HL-60 (cell line): ENCODE measurements around the gene MAPK11.

Source experiments
- DNase-seq, 2 experiments: peaks; one replicate each; pipeline ENCODE4 v3.0.0-alpha.2; 2010 to 2020; ENCODE audit warnings: low read depth in 1 of 2, low spot score in 1 of 2
- H3K27ac ChIP-seq: fragments of 250-450 bp; sonication (Bioruptor Pico); replicated peaks from 2 replicates; pipeline ENCODE4 v1.5.1; 2020; ENCODE audit warnings: mild to moderate bottlenecking, moderate library complexity
- H3K27me3 ChIP-seq: fragments of 250-450 bp; sonication (Bioruptor Pico); 2 replicates; pipeline ENCODE4 v1.5.1; 2021; ENCODE audit warnings: mild to moderate bottlenecking, moderate library complexity; ENCODE audit not compliant: insufficient read depth, poor library complexity, severe bottlenecking
- H3K4me3 ChIP-seq: replicated peaks from 2 replicates; pipeline ENCODE4 v1.5.1; 2011; ENCODE audit warnings: mild to moderate bottlenecking, control low read depth, low read length; ENCODE audit not compliant: insufficient read depth
- GABPA ChIP-seq: IDR thresholded peaks from 2 replicates; pipeline ENCODE4 v1.6.1; 2012; ENCODE audit warnings: low read depth
- POLR2AphosphoS5 ChIP-seq: IDR thresholded peaks from 2 replicates; pipeline ENCODE4 v1.6.1; 2012; ENCODE audit warnings: low read depth
- SPI1 ChIP-seq: IDR thresholded peaks from 2 replicates; pipeline ENCODE4 v1.6.1; 2012; ENCODE audit warnings: low read depth, mild to moderate bottlenecking, borderline replicate concordance
- TF ChIP-seq, protein P1 (sequence below): IDR thresholded peaks from 2 replicates; pipeline ENCODE4 v1.6.1; 2012; ENCODE audit warnings: low read depth; ENCODE audit not compliant: insufficient replicate concordance
- TF ChIP-seq, protein P2 (sequence below): IDR thresholded peaks from one replicate; pipeline ENCODE4 v1.5.1; 2011; ENCODE audit warnings: low read length, control low read depth, inconsistent platforms; ENCODE audit not compliant: insufficient read depth

Gene MAPK11

DNA sequence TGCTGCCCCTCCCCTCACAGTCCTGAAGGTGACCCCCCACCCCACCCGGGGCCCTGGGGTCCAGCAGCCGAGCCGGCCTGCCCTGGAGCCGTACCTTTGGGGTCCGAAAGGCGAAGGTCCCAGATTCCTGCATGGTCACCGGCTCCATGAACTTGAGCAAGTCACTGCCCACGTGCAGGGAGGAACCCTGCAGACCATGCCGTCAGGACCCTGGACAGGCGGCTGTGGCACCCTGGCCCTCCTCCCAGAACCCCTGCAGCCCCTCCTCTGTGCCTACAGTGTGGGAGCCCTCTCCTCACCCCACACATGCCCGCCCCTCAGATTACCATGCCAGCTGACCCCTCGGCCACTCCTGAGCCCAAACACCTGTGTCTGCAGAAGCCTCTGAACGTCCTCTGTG lies 14.3 kb upstream of the MAPK11 start:
- H3K4me3 ChIP-seq = no peak overlapping the region
- H3K27ac ChIP-seq = no peak overlapping the region
- DNase-seq = no peak
- H3K27me3 ChIP-seq = no peaks in the 10 kb centered on the region
- TF ChIP-seq, protein P1, sequence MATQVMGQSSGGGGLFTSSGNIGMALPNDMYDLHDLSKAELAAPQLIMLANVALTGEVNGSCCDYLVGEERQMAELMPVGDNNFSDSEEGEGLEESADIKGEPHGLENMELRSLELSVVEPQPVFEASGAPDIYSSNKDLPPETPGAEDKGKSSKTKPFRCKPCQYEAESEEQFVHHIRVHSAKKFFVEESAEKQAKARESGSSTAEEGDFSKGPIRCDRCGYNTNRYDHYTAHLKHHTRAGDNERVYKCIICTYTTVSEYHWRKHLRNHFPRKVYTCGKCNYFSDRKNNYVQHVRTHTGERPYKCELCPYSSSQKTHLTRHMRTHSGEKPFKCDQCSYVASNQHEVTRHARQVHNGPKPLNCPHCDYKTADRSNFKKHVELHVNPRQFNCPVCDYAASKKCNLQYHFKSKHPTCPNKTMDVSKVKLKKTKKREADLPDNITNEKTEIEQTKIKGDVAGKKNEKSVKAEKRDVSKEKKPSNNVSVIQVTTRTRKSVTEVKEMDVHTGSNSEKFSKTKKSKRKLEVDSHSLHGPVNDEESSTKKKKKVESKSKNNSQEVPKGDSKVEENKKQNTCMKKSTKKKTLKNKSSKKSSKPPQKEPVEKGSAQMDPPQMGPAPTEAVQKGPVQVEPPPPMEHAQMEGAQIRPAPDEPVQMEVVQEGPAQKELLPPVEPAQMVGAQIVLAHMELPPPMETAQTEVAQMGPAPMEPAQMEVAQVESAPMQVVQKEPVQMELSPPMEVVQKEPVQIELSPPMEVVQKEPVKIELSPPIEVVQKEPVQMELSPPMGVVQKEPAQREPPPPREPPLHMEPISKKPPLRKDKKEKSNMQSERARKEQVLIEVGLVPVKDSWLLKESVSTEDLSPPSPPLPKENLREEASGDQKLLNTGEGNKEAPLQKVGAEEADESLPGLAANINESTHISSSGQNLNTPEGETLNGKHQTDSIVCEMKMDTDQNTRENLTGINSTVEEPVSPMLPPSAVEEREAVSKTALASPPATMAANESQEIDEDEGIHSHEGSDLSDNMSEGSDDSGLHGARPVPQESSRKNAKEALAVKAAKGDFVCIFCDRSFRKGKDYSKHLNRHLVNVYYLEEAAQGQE = peak; percentile 10
- no peak for TF ChIP-seq GABPA

DNA sequence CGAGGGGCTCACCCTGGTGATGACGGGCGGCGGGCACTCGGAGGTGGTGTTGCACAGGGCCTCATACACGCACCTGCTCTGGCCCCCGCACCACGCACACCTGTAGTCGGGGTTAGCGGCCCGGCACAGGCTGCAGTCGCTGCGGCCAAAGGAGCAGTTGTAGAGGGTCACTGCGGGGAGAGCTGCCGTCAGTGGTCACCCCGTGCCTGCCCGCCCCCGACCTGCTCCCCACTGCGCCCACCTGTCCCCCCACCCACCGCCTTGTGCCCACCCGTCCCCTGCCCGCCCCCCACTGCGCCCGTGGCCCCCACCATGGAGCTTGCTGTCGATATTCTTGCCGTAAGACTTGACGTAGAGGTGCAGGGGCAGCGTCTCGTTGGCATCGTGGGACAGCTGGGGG lies 13.6 kb upstream of the MAPK11 start:
- TF ChIP-seq, protein P2, sequence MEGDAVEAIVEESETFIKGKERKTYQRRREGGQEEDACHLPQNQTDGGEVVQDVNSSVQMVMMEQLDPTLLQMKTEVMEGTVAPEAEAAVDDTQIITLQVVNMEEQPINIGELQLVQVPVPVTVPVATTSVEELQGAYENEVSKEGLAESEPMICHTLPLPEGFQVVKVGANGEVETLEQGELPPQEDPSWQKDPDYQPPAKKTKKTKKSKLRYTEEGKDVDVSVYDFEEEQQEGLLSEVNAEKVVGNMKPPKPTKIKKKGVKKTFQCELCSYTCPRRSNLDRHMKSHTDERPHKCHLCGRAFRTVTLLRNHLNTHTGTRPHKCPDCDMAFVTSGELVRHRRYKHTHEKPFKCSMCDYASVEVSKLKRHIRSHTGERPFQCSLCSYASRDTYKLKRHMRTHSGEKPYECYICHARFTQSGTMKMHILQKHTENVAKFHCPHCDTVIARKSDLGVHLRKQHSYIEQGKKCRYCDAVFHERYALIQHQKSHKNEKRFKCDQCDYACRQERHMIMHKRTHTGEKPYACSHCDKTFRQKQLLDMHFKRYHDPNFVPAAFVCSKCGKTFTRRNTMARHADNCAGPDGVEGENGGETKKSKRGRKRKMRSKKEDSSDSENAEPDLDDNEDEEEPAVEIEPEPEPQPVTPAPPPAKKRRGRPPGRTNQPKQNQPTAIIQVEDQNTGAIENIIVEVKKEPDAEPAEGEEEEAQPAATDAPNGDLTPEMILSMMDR = no peak
- TF ChIP-seq GABPA (no peak), POLR2AphosphoS5 (no peak), SPI1 (no peak)
- TF ChIP-seq, protein P1 = no peak
- Histone ChIP-seq H3K27ac (no peak overlapping the region), H3K4me3 (no peak overlapping the region), H3K27me3 (no peaks in the 10 kb centered on the region)
- no peak for DNase-seq

DNA sequence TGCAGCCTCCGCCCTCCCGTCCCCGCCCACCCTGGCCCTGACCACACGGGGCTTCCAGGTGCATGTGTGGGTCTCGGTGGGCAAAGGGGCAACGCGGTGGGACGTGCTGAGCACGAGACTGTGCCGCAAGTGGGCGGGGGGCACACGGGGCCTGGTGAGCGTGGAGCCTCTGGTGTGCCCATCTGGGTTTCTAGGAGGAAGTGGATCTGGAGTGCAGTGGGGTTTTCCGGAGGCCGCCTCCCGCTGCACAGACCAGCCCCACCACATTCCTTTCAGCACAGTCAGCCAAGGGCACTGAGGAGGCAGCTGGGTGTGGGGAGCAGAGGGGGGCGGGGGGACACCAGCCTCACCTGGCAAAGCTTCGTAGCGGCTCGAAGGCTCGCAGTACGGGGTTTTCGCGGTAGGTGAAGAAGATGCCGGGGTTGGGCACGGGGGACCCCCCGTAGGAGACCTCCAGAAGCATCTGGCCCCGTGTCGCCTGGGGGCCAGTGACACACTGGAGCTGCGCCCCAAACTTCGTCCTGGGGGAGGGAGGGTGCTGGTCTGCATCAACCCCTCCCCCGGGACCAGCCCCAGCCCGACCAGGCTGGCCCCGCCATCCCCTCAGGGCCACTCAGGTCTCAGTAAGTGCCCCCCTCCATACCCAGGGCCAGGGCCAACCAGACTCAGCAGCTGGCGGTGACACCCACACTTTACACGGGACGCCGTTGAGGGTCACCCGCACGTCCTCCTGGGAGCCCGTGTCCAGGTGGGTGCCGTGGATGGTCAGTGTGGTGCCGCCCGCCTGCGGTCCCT lies 12.4 kb upstream of the MAPK11 start:
- DNase-seq = no peak
- Histone ChIP-seq H3K27me3 (no peaks in the 10 kb centered on the region), H3K4me3 (no peak overlapping the region), H3K27ac (no peak overlapping the region)
- TF ChIP-seq SPI1 = no peak

DNA sequence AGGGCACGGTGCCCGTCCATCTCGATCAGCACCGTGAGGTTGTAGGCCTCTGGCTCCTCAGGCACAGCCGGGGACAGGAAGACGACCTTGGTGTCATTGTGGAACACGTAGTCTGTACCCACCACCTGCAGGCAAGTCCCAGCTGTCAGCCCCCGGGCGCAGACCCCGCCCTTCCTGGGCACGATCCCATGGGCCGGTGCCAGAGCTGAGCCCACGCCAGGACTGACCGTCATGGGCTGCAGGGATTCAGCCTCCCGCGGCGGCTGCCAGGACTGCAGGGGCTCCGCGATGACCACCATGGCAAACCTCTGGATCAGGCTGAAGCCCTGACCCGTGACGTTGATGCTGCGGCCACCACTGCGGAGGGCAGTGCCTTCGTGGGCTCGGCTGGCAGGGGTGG lies 11.8 kb upstream of the MAPK11 start:
- no peak for DNase-seq
- Histone ChIP-seq H3K27ac (no peak overlapping the region), H3K27me3 (no peaks in the 10 kb centered on the region), H3K4me3 (no peak overlapping the region)
- TF ChIP-seq, protein P1 = no peak
- no peak for TF ChIP-seq POLR2AphosphoS5
- no peak for TF ChIP-seq SPI1
- no peak for TF ChIP-seq GABPA
- TF ChIP-seq, protein P2 = no peak
